GM18507 (cell line): ENCODE measurements around the gene RAB41.
"Not testable (repeated sequence)": the region's sequence is repeated elsewhere in the genome, so short reads cannot be mapped to it uniquely, and the experiment has no call there.

Experiments
- DNase-seq: peaks from one replicate; pipeline ENCODE4 v3.0.0; 2011; ENCODE audit warnings: low read depth; ENCODE audit not compliant: insufficient read length; ENCODE audit errors: extremely low spot score
- FAIRE-seq: peaks from 2 replicates; lab custom pipeline; 2011; peaks lifted over from hg19 to GRCh38; lab: Jason Lieb, UNC

Gene RAB41

DNA sequence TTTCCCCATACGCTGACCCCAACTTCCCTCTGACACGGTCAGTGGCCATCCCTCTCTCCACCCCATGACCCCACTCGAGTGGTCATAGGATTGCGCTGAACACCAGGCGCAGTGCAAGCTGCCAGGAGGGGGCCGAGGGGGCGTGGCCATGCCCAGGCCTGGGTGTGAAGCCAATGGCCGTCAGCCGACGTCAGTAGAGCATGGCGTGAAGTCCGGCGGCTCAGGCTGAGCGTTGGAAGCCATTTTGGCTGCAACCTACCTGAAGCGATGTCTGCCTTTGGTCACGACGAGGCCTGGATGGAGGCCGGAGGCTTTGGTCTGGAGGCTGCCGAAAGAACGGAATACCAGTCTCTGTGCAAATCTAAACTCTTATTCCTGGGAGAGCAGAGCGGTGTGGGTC lies at the start of gene RAB41:
TSS of gene RAB41 (plus strand) at position 222 of the 400 bp plus-strand sequence. CDS start at position 268, 46 bp downstream.
- FAIRE-seq: no peak
- no peak for DNase-seq

DNA sequence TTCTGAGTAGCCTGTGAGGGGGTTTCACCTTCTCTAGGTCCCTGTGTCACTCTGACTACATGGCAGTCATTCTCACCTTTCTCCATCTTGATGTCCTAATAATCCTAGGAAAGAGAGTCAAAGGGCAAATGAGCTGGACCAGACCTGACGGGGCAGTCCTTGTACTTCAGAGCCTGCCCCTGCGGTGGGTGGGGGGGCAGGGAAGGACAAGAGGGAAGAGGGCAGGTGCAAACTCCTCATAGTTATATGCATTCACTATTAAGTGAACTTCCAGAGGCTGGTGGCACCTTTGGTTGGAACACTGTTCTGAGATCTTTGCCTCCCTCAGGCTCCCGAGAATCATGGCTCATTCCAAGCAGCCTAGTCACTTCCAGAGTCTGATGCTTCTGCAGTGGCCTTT lies 47.6 kb upstream of the RAB41 start, which contains the start of gene AWAT1:
TSS of gene AWAT1 (plus strand) at position 301 of the 400 bp plus-strand sequence. CDS start at position 342, 41 bp downstream.
- FAIRE-seq (no peak), DNase-seq (no peak)

DNA sequence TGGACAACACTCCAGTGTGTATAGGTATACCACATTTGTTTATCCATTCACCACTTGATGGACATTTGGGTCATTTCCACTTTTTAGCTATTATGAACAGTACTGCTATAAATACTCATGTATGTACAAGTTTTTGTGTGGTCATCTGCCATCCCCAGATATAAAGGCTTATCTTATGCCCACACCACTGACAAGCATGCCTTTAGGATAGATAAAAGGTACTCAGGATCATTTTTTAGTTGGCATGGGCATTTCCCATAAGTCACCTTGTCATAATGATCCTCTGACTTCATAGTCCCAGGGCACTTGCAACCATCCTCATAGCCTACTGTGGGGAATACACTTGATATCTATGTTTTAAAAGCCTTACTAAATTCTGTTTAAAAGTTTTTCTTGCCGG lies 41.2 kb upstream of the RAB41 start:
- no peak for DNase-seq
- FAIRE-seq: no peak

DNA sequence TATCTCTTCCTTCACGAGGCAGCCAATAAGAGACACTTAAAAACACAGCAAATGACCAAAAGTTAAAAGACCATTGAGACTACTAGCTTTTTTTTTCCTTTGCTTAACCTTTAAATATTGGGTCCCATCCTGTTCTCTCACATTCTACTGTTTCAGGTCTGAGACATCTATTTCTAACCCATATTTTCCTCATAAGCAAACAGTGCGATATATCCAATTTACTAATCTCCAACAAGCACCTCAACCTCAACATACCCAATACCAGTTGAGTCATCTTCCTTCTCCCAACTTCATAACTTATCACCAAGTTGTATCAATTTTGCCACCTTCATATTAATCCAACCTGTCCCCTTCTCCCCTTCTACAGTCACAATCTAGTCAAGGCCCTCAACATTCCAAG lies 40.5 kb upstream of the RAB41 start:
- no peak for DNase-seq
- FAIRE-seq: no peak

DNA sequence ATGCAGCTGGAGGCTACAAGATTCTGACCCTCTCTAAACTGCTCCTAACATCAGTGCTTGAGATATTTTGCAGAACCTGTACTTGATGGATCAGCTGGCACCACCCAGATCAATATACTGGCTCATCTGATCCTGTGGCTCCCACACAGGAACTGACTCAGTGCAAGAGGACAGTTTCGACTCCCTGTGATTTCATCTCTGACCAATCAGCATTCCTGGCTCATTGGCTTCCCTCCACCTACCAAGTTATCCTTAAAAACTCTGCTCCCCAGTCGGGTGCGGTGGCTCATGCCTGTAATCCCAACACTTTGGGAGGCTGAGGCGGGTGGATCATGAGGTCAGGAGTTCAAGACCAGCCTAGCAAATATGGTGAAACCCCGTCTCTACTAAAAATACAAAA lies 38.4 kb upstream of the RAB41 start:
- not testable (repeated sequence) for FAIRE-seq, DNase-seq

DNA sequence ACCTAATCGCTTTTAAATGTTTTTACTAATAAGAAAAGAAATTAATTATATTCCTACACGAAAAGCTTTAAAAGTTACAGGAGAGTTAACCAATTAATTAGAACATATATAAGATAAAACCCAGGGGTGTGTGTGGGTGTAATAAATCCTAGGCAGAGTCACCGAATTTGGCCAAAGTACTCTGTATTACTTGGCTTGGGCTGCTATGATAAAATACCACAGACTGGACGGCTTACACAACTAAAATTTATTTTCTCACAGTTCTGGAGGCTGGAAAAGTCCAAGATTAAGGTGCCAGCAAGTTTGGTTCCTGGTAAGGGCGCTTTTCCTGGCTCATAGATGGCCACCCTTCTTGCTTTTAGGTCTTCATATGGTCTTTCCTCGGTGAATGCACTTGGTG lies 37.1 kb upstream of the RAB41 start:
- DNase-seq (no peak), FAIRE-seq (no peak)

DNA sequence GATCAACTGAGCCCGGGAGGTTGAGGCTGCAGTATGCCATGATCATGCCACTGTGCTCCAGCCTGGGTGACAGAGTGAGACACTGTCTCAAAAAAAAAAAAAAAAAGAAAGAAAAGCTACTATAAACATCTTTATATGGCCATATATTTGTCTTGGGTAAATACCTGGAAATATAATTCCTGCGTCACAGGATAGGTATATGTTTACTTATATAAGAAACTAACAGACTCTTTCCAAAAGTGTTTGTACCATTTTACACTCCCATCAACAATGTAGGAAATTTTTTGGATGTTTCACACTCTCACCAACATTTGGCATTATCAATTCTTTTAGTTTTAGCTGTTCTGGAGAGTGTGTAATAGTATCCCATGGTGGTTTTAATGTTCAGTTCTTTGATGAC lies 34.7 kb upstream of the RAB41 start:
- FAIRE-seq (no peak), DNase-seq (no peak)

DNA sequence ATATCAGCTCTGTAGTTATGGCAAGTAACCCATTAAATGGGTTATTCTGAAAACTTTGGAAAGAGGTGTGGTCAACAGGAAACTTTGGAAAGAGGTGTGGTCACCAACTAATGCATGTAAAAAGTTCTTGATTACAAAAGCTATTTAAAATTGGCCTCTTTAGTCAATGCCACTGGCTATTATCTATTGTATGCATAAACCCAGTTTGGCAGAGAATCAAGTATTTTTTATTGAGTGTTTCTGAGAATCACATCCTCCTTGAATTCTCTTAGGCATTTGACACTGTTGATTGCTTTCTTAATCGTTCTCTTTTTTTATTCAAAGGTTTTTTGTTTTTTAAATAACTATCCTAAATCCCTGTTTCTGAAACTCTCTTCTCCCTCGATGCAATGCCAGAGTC lies 29.5 kb upstream of the RAB41 start:
- DNase-seq: no peak
- no peak for FAIRE-seq

DNA sequence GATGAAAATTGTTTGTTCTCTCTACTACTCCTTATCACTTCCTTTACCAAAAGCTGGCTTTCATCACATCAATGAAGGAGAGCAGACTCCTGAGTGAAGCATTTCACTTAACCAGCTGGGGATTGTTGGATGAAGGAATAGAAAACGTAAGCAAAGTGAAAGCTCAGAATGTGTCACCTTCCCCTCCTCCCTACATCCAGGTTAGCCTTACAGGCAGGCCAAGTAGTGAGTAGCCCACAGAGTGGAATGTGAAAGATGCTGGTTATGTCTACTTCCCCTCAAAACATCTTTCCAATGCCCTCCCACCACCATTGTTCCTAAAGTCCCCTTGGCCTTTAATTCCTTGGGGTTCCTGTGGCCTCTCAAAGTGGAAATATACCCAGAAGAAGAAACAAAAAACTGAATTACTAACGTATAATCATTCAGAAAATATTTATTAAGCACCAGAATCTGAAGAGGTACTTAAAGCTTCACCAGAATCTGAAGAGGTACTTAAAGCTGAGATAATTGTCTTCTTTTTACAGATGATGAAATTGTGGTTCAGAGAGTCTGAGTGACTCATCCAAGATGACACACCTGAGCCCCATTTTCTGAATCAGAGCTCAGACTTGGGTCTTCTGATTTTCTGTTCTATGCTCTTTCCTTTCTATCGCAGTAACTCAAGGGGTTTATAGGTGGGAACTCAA lies 28.5 kb upstream of the RAB41 start:
- DNase-seq: no peak
- no peak for FAIRE-seq

DNA sequence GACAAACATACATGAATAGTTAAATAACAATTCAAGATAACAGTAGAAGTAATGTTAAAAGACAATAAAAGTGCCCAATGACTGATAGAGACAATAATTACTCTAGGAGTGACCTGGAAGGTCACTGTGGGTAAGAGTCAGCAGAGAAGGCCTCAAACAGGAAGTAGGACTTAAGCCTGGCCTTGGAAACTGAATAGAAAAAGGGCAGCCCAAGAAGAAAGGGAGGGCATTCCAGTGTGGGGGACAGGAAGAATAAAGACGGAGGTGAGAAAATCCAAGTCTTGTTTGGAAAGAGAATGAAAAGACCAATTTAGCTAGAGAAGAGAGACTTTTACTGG lies 27.9 kb upstream of the RAB41 start:
- DNase-seq (no peak), FAIRE-seq (no peak)

DNA sequence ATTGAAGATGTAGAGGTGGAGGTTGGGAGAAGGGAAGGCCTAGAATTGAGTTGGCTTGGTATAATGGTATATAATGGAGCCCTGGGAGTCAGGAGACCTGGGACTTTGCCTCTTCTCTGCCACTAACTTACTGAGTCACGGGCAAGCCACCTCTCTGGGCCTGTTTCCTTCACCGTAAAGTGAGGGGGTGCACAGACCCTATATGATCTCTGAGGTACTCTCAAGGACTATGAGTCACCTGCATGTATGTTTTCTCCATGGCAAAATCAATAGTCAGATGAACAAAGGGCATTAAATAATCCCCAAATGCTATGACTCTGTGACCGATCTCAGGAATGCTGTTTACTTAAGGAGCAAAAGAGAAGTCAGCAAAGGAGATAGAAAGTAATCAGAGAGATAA lies 27.1 kb upstream of the RAB41 start:
- DNase-seq: no peak
- FAIRE-seq: no peak

DNA sequence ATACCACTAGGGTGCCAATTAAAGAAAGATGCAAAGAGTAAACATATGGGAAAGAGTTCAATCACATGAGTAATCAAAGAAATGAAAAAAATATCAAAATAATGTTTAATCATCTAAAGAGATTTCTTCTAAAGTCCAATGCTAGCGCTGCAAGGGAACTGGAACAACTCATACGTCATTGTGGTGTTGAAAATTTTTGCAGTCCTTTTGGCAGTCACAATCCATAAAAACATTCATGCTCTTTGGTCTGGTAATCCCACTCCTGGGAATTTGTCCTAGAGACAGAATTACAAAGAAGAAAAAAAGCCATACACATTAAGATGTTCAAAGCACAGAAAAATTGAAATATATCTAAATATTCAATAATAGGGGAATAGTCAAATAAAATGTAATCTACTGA lies 26.5 kb upstream of the RAB41 start:
- DNase-seq (no peak), FAIRE-seq (no peak)

DNA sequence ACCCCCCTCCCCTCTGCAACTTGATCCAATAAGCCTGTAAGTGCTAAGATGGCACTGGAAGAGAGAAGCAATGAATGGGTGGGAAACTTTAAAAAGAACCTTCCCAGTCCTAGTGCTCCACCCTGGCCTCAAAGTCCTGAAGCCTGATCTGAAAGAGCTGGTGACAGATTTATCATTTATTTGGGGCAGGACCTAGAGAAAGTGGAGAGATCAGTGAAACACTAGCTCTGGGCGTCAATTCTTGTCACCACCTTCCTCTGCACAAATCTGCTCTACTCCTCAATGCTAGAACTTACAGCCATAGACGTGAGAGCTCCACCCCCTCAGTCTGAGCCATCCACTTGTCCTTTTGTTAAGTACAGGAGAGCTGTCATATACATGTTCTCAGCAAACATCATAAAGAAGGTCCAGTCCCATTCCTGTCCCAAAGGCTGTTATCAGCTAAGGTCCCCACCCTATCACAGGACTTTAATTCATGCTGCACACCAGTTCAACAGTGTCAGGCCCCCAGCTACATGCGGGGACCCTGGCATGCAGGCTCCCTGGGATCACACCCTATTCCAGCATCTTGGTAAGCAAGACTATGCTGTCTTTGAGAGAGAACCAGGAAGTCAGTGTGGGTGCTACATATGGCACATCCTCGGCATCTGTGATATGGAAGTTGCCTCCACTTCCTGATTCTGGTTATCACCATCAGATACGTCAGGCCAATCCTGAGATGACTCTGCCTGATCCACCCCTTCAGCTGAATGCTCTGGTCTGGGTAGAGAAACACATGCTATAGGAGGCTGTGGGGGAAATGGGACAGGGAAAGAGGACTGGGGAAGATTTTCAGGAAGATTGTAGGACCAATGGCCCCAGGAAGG lies 24.3 kb upstream of the RAB41 start:
- no peak for FAIRE-seq
- no peak for DNase-seq

DNA sequence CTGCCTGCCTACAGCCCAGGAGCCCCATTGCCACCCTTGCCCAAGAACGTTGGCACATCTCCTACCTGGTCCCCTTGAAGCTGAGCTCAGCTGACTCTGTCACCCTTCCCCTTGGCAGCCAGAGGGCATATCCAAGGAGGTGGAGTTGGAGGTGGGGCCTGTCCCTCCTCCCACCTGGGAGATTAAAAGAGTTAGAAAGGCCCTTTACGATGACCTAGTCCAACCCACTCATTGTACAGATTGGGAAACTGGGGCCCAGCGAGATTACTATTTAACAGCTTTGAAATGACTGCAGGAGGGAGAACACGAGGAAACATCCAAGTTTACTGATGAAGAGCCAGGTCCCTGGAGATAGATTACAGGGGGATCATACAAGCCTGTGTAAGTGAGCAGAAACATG lies 21.9 kb upstream of the RAB41 start, which contains the start of gene P2RY4:
TSS of gene P2RY4 (minus strand) at position 101 of the 400 bp plus-strand sequence. CDS start 580 bp downstream, outside the sequence.
- no peak for DNase-seq
- no peak for FAIRE-seq

DNA sequence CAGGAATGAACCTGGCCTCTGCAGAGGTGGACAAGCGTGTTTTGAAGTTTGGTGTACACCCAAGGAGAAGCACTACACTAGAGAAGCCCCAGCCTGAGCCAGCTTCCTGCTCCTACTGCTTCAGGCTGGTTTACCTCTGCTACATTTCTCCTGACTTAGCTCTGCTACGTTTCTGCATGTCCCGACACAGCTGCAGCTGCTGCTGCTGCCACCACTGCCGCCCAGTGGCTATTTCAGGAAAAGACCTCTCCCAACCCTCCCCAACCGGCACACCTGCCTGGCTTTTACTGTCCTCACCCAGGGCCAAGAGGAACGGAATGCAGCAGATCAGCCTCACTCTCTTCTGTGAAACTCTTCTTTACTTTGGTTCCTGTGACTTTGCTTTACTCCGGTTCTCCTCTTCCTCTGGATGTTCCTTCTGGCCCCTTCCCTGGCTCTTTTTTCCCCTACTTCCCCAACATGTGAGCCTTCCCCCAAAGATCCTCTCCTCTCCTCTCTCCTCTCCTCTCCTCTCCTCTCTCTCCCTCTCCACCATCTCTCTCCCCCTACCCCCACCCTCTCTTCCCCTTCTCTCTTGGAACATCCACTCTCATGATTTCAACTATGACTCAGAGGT lies 18.9 kb upstream of the RAB41 start:
- no peak for DNase-seq
- peak; percentile 46 for FAIRE-seq

DNA sequence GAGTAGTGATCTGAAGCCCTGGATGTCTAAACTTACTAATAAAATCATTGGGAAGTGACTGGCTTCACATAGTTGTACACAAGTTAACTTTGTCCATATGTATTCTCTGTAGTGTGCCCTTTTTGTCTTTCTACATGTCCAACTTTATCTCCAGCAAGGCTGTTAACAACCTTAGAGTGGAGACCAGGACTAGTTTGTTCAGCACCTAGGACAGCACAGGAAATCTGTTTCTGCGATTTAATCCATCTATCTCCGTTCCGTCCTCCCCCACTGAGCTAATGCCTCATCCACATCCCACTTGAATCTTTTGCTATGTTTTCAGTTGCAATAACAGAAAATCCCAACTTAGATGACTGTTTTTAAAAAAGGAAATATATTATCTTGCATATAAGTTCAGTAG lies 17.2 kb upstream of the RAB41 start:
- DNase-seq (no peak), FAIRE-seq (no peak)

DNA sequence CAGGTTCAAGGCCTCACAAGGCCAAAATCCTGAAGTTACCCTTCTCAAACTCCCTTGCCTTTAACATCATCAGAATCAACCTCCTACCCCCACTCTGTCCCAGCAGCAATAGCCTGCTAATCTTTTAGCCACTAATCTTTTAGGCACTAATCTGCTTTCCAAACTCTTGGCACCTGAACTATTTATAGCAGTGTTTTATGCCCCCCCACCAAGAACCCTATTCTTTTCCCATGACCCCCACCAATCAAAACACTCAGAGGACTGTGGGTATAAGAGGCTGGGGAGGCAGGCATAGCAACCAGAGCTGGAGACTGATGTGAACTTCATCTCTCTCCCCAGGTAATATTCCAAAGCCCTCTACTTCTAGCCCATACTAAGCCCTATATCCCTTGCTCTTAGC lies 13.9 kb upstream of the RAB41 start, which contains the start of gene ARR3:
TSS of gene ARR3 (plus strand) at position 301 of the 400 bp plus-strand sequence. CDS start 1,052 bp downstream, outside the sequence.
- DNase-seq: no peak

DNA sequence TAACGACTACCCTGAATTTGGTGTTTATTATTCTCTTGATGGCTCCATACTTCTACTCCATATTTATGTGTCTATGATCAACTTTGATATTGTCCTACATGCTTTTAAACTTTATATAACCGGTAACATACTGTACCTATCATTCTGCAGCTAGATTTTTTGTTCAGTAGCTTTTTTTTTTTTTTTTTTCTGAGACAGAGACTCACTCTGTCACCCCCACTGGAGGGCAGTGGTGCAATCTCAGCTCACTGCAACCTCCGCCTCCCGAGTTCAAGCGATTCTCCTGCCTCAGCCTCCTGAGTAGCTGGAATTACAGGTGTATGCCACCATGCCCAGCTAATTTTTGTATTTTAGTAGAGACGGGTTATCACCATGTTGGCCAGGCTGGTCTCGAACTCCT lies 7.9 kb upstream of the RAB41 start:
- FAIRE-seq, DNase-seq: not testable (repeated sequence)

More for the DNA sequence above, 13.9 kb upstream of the RAB41 start, which contains the start of gene ARR3:
- FAIRE-seq: no peak

DNA sequence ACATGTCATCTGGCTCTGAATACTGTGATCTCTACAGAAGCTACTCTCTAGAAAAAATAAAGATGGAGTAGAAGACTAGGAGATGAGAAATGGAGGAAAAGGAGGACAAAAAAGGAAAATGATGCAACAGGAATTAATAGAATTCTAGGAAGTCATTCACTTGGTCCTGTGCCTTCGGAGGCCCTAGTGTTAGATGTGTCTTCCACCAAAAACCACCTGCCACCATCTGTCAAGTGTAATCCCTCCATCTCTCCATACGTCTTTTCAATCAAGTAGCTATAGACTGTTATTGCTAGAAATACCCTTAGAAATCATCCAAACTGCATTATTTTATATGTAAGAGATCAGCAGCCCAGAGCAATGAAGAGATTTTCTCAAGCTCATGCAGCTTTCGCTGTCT lies 2.9 kb upstream of the RAB41 start:
- FAIRE-seq (no peak), DNase-seq (no peak)

DNA sequence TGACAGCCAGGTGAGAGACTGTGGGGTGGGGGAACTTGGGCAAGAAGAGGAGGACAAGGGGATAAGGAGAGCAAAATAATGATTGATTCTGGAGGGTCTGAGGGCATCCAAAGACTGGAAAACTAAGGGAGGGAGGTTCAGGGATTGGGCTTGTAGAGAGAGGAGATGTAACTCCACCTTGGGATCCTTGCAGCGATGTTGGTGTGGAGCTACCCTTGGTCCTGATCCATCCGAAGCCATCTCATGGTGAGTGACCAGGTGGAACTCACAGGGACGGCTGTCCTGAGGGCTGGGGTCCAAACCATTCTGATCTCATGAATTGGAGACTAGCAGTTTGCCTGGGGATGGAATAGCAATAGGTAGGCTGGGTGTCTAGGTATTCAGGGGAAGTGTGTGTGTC lies 1.4 kb upstream of the RAB41 start:
- DNase-seq (no peak), FAIRE-seq (no peak)
